NT2/D1 (cell line): ENCODE measurements around the gene CEP76.

Source experiments
- DNase-seq: peaks from one replicate; pipeline ENCODE4 v3.0.0-alpha.2; 2011; ENCODE audit warnings: low read depth, low spot score
- H3K27me3 ChIP-seq: 2 replicates; pipeline ENCODE4 v1.6.0; 2011; ENCODE audit warnings: mild to moderate bottlenecking; ENCODE audit not compliant: insufficient read length, insufficient read depth
- H3K36me3 ChIP-seq: 2 replicates; pipeline ENCODE4 v1.6.1; 2011; ENCODE audit warnings: mild to moderate bottlenecking, low read length, mixed read lengths; ENCODE audit not compliant: insufficient read depth, insufficient read length
- H3K4me1 ChIP-seq: 2 replicates; pipeline ENCODE4 v1.5.1; 2011; ENCODE audit not compliant: insufficient read depth, insufficient read length
- H3K4me3 ChIP-seq: 2 replicates; pipeline ENCODE4 v1.5.1; 2011; ENCODE audit warnings: low read depth; ENCODE audit not compliant: insufficient read length
- H3K9ac ChIP-seq: 2 replicates; pipeline ENCODE4 v1.6.0; 2011; ENCODE audit warnings: low read depth; ENCODE audit not compliant: insufficient read length
- H3K9me3 ChIP-seq: 2 replicates; pipeline ENCODE4 v1.5.1; 2011; ENCODE audit warnings: mild to moderate bottlenecking, low read length; ENCODE audit not compliant: insufficient read depth
- SUZ12 ChIP-seq: IDR thresholded peaks from 2 replicates; pipeline ENCODE4 v1.6.1; 2011; ENCODE audit not compliant: insufficient read length, insufficient read depth; ENCODE audit errors: extremely low read depth
- YY1 ChIP-seq: IDR thresholded peaks from 2 replicates; pipeline ENCODE4 v1.6.1; 2011; ENCODE audit not compliant: insufficient read length, insufficient read depth
- ZNF274 ChIP-seq: IDR thresholded peaks from 2 replicates; pipeline ENCODE4 v1.6.1; 2011; ENCODE audit warnings: mild to moderate bottlenecking, low read depth, low read length

The CEP76 gene

DNA sequence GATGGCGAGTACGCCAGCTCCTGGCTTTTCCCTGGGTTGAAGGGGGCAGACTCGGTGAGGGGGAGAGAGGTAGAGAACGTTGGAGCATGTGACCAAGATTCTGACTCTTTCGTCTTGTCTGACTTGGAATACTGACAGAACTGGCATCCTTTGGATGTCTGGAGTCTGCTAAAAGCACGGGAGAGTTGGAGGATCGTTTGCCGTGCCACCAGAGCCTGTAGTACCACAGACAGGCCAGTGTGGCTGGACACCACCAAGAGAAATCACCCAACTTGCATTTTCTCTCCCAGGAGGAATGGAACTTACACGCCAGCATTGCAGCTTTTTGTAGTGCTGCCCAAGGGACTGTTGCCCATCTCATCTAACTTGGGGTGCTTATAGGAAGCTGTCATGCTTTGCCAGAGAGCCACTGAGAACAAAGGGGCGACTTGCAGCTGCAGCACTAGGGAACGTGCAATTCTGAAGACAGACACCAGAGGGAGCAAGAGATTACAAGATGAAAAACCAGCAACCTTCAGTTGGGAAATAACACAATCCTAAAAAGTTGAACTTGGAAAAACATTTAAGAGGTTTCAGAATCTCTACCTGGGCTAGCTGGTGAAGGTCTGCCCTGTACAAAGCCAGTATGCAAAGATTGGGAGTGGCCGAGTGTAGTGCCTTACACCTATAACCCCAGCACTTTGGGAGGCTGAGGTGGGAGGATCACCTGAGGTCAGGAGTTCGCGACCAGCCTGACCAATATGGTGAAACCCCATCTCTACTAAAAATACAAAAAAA is 24.4 kb upstream of the CEP76 start:
- peak; percentile 65 for DNase-seq
- Histone ChIP-seq H3K4me1 (no peaks in the 10 kb centered on the region), H3K9ac (no peak overlapping the region), H3K9me3 (peaks cover 26% of the 10 kb centered on the region), H3K36me3 (peaks cover 40% of the 10 kb centered on the region), H3K27me3 (no peaks in the 10 kb centered on the region), H3K4me3 (no peak overlapping the region)
- no peak for TF ChIP-seq ZNF274
- no peak for TF ChIP-seq YY1
- TF ChIP-seq SUZ12: no peak

DNA sequence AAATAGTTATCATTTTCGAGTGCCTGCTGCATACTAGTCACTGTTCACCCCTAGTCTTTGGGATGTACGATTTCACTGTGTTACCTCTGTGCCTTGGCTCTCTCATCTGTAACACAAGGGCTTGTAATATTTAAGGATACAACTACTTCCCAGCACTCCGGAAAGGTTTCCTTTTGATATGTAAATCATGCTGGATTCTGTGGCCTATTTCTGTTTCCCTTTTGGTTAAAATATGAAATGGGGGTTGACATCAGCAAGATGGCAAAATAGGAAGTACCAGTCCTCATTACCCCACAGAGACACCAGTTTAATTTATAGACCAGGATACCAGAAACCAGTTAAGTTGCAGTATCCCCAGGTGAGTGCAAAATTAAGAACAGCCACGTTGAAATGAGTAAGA is 23.8 kb upstream of the CEP76 start:
- Histone ChIP-seq H3K36me3 (peaks cover 40% of the 10 kb centered on the region), H3K9me3 (peaks cover 23% of the 10 kb centered on the region), H3K27me3 (no peaks in the 10 kb centered on the region), H3K4me1 (no peaks in the 10 kb centered on the region), H3K9ac (no peak overlapping the region), H3K4me3 (no peak overlapping the region)
- no peak for DNase-seq
- no peak for TF ChIP-seq YY1
- TF ChIP-seq ZNF274: no peak
- no peak for TF ChIP-seq SUZ12

DNA sequence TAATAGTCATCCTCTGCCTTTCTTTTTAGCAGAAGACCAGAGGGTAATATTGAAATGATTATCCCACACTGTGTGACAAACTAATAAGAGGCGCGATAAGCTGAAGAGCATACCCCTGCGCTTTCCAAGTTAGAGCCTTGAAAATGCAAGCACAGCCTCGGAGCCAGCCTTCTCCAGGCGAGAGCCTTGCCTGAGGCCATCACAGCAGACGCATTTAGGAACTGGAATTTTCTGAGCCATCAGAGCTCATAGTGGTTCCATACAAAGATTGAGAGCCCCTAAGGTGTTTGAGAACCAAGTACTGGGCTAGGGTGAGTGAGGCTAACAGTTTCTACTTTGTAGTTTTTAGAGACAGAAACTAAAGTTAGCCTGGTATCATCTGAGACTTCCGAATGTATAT is 20.2 kb upstream of the CEP76 start:
- no peaks in the 10 kb centered on the region for H3K9me3 ChIP-seq

DNA sequence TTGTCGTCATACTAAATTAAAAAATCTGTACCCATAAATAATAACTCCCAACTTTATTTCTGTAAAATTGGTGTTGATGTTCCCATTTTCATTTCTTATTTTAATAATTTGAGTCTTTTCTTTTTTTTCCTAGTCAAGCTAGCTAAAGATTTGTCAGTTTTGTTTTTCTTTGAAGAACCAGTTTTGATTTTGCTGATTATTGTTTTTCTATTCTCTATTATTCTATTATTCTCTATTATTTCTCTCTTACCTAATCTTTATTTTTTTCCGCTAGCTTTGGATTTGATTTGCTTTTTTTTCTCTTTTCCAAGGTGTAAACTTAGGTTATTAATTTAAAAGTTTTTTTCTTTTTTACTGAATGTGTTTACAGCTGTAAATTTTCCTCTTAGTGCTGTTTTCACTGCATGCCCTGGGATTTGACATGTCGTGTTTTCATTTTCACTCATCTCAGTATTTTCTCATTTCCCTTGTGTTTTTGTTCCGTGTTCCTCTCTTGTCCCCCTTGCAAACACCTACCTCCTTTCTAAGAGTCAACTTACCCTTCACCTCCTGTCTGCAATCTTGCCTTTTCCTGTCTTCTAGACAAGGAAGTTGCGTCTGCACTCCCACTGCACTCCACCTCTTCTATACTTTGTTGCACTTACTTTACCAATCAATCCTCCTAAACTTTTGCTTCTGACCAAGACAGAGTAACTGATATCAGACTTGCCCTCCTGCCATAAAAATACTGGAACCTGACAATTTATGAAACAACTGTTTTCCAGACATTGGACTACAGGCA is 19.2 kb upstream of the CEP76 start:
- Histone ChIP-seq H3K9ac (no peak overlapping the region), H3K4me3 (no peak overlapping the region), H3K36me3 (peaks cover 55% of the 10 kb centered on the region), H3K27me3 (no peaks in the 10 kb centered on the region), H3K9me3 (no peaks in the 10 kb centered on the region), H3K4me1 (no peaks in the 10 kb centered on the region)
- no peak for TF ChIP-seq ZNF274
- TF ChIP-seq SUZ12: no peak
- no peak for TF ChIP-seq YY1
- DNase-seq: no peak

More for the DNA sequence above, 20.2 kb upstream of the CEP76 start:
- H3K36me3 ChIP-seq: peaks cover 54% of the 10 kb centered on the region
- DNase-seq: no peak
- no peak overlapping the region for H3K4me3 ChIP-seq
- no peaks in the 10 kb centered on the region for H3K27me3 ChIP-seq
- H3K4me1 ChIP-seq: no peaks in the 10 kb centered on the region
- no peak overlapping the region for H3K9ac ChIP-seq
- TF ChIP-seq SUZ12 (no peak), ZNF274 (no peak), YY1 (no peak)

DNA sequence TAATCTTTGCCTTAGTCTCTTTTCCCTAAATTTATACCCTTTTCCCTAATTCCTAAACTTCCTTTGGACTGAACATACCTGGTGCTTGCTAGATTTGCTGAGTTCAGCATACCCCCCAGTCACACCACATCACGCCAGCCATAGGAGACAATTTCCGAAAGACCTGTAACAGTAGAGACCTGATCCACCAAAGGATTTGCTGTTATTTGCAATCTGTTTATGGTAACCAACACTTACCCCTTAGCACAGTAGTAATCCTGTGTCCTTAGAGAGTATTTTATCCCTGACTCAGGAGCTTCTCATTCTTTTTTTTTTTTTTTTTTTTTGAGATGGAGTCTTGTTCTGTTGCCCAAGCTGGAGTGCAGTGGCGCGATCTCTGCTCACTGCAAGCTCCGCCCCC is 8.9 kb upstream of the CEP76 start:
- Histone ChIP-seq H3K27me3 (no peaks in the 10 kb centered on the region), H3K4me3 (no peak overlapping the region), H3K4me1 (peaks cover 9% of the 10 kb centered on the region), H3K9me3 (no peaks in the 10 kb centered on the region), H3K9ac (no peak overlapping the region), H3K36me3 (peaks cover 50% of the 10 kb centered on the region)
- no peak for DNase-seq
- TF ChIP-seq YY1 (no peak), SUZ12 (no peak), ZNF274 (no peak)

DNA sequence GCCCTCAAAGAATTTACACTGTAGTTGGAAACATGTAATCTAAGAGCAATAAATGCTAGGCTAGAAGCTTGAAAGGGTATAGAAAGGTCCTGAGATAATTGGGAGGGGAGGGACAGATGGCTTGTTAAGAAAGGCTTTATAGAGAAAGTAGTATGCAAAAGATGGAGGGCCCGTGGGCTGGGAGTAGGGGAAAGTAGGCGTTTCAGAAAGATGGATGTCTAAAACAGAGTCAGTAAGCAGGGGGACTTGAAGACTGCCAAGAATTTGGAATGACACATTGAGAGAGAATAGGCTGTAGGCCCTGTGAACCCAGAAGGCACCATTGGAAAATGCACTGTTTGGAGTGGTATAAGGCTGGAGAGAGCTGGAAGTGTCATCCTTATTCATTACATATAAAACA is 1.1 kb upstream of the CEP76 start:
- H3K36me3 ChIP-seq: peaks cover 46% of the 10 kb centered on the region
- TF ChIP-seq ZNF274 (no peak), SUZ12 (no peak), YY1 (no peak)

DNA sequence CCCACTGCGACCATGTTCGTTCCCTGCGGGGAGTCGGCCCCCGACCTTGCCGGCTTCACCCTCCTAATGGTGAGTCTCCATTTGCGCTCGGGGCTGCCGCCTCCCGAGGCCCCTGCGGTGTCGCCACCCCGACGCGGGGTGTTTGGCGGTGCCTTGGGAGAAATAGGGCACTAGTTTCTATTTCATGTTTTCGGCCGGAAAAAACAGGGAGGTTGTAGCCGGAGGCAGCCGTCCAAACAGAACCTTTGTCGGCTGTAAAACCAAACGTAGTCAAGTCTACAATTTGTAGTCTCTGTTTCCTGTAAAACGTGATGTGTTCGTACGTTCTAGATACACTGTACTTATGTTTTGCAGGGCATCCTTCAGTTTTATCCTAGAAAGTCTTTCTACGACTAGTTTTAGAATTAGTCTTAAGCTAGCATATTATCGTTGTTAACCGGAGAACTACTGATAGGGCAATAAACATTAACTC is 609 bp upstream of the CEP76 start:
- Histone ChIP-seq H3K4me1 (no peaks in the 10 kb centered on the region), H3K36me3 (peaks cover 48% of the 10 kb centered on the region), H3K9me3 (no peaks in the 10 kb centered on the region), H3K4me3 (peak overlapping the region; percentile 93), H3K9ac (peak overlapping the region; percentile 93), H3K27me3 (no peaks in the 10 kb centered on the region)
- TF ChIP-seq ZNF274 (no peak), YY1 (no peak), SUZ12 (no peak)
- DNase-seq: no peak

More for the DNA sequence above, 1.1 kb upstream of the CEP76 start:
- H3K9ac ChIP-seq: peak overlapping the region; percentile 93
- H3K4me1 ChIP-seq: no peaks in the 10 kb centered on the region
- no peak for DNase-seq
- no peaks in the 10 kb centered on the region for H3K9me3 ChIP-seq
- H3K4me3 ChIP-seq: peak overlapping the region; percentile 93
- H3K27me3 ChIP-seq: no peaks in the 10 kb centered on the region
